Mucosa of stomach (tissue), 1 donor: ENCODE results near the gene RFFL.
"Not testable (repeated sequence)": the region's sequence is repeated elsewhere in the genome, so short reads cannot be mapped to it uniquely, and the experiment has no call there.

Experiments used
- H3K27me3 ChIP-seq: one replicate; pipeline ENCODE4 v1.7.0; 2013; ENCODE audit warnings: mild to moderate bottlenecking, low read length; ENCODE audit not compliant: control insufficient read depth, insufficient read depth
- H3K36me3 ChIP-seq: one replicate; pipeline ENCODE4 v1.7.0; 2013; ENCODE audit warnings: low read length; ENCODE audit not compliant: control insufficient read depth, insufficient read depth
- H3K4me1 ChIP-seq: one replicate; pipeline ENCODE4 v1.7.0; 2013; ENCODE audit warnings: mild to moderate bottlenecking, low read length; ENCODE audit not compliant: control insufficient read depth, insufficient read depth
- H3K4me3 ChIP-seq: one replicate; pipeline ENCODE4 v1.7.0; 2013; ENCODE audit warnings: low read length
- H3K9ac ChIP-seq: one replicate; pipeline ENCODE4 v1.7.0; 2013; ENCODE audit warnings: mild to moderate bottlenecking, low read length, moderate library complexity
- H3K9me3 ChIP-seq: one replicate; pipeline ENCODE4 v1.7.0; 2013; ENCODE audit warnings: mild to moderate bottlenecking, low read length, moderate library complexity; ENCODE audit not compliant: control insufficient read depth
- donor health status: Pancreatic carcinoma.

RFFL gene

DNA sequence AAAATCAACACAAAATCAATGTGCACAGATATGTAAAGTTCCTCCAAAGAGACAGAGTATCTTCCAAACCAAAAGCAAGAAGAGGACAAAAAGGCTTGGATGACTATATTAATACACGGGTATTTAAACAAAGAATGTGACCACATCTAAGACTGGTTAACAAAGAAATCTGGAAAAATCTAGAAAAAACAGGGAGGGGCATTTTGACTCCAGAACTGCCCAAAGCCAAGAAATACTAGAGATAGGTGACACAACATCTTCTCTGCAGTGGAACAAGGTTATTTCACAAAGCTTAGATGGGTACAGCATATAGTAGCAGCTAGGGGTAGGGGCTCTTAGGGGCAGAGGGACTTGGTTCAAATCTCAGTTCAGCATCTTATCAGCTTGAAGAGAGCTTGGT lies 10.3 kb downstream of the RFFL start:
- Histone ChIP-seq H3K4me1 (peaks cover 31% of the 10 kb centered on the region), H3K27me3 (no peaks in the 10 kb centered on the region), H3K36me3 (no peaks in the 10 kb centered on the region), H3K4me3 (no peak overlapping the region), H3K9ac (no peak overlapping the region), H3K9me3 (no peaks in the 10 kb centered on the region)

- Histone ChIP-seq H3K36me3 (no peaks in the 10 kb centered on the region), H3K4me3 (no peak overlapping the region), H3K27me3 (no peaks in the 10 kb centered on the region), H3K9me3 (no peaks in the 10 kb centered on the region), H3K9ac (no peak overlapping the region), H3K4me1 (peaks cover 31% of the 10 kb centered on the region)
These were observed 10.7 kb downstream of the RFFL start for GRCh38 chr17:35052780-35053179.

DNA sequence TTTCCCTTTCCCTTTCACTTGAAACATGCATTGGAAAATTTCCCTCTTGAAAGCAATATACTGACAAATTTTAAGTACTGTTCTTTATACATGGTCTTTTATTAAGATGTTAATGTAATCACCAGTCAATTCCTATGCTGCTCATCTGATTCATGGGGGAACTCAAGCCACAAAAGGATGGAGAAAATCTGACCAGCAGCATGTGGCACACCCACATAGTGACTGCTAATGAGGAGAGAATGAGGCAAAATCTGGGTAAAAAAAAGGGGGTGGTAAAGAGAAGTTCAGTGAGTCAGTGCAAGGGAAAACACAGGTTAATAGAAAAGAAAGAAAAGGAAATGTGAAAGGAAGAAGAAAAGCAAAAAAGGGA lies 11.3 kb downstream of the RFFL start:
- Histone ChIP-seq H3K4me3 (no peak overlapping the region), H3K4me1 (peaks cover 31% of the 10 kb centered on the region), H3K27me3 (no peaks in the 10 kb centered on the region), H3K36me3 (no peaks in the 10 kb centered on the region), H3K9ac (no peak overlapping the region), H3K9me3 (no peaks in the 10 kb centered on the region)

DNA sequence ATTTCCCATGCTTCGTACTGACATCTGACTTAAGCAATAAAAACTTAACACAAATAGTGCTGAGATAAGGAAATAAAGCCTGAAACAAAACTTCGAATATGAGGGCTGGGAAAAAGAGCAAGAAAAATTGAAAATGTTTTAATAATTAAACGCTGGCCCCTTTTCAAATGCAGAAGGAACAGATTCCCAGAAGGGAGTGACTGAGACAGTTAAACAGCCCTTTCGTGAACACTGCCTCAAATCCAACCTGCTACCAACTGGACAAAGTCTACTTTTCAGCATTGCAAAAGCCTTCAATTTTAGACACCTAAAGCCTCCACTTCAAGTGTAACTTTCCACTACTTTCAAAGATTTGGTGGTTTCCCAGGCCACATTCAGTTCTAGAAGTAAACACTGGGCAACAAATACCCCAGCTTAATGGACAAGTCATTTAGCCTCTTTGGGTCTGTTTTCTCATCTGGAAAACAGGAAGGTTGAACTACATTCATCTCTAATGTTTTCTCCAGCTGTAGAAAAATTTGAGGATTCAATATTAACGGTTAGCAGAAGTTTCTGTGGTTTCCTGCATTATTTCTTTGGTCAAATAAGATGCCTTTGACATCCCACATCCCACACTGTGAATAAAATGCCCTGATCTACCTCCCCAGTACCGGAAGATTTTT lies 11.8 kb downstream of the RFFL start:
- Histone ChIP-seq H3K4me3 (no peak overlapping the region), H3K9ac (no peak overlapping the region), H3K27me3 (no peaks in the 10 kb centered on the region), H3K4me1 (peaks cover 36% of the 10 kb centered on the region), H3K9me3 (no peaks in the 10 kb centered on the region), H3K36me3 (no peaks in the 10 kb centered on the region)

DNA sequence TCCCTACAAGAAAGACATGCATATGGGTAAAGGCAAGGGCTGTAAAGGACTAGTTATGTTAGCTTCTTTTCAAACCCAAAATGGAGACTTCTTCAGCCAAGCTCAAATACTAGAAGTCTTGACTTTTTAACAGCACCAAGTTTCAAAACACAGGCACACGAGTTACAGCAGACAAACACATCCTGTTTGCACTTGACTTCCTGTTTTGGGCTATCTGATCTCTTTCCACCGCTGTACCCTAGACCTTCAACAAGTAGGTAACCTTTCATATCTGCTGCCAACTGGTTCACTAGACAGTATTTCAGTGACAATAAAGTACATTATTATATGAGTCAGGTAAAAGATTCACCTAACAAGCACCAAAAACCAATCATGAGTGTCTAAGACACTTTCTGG lies 12.3 kb downstream of the RFFL start:
- no peak overlapping the region for H3K9ac ChIP-seq
- H3K27me3 ChIP-seq: no peaks in the 10 kb centered on the region
- H3K4me3 ChIP-seq: no peak overlapping the region
- no peaks in the 10 kb centered on the region for H3K9me3 ChIP-seq
- H3K36me3 ChIP-seq: no peaks in the 10 kb centered on the region
- peaks cover 40% of the 10 kb centered on the region for H3K4me1 ChIP-seq

- Histone ChIP-seq H3K4me1 (peaks cover 50% of the 10 kb centered on the region), H3K4me3 (no peak overlapping the region), H3K9ac (no peak overlapping the region)
These were observed 13.3 kb downstream of the RFFL start for GRCh38 chr17:35050170-35050569.

GRCh38 chr17:35048685-35049379 lies 14.7 kb downstream of the RFFL start:
- Histone ChIP-seq H3K36me3 (no peaks in the 10 kb centered on the region), H3K27me3 (no peaks in the 10 kb centered on the region), H3K9ac (no peak overlapping the region), H3K4me3 (no peak overlapping the region), H3K9me3 (no peaks in the 10 kb centered on the region), H3K4me1 (peaks cover 61% of the 10 kb centered on the region)

More at GRCh38 chr17:35050170-35050569, 13.3 kb downstream of the RFFL start:
- Histone ChIP-seq H3K27me3 (no peaks in the 10 kb centered on the region), H3K9me3 (no peaks in the 10 kb centered on the region), H3K36me3 (no peaks in the 10 kb centered on the region)

- H3K27me3 ChIP-seq: no peaks in the 10 kb centered on the region
These were observed 16.7 kb downstream of the RFFL start for GRCh38 chr17:35046740-35047283.

DNA sequence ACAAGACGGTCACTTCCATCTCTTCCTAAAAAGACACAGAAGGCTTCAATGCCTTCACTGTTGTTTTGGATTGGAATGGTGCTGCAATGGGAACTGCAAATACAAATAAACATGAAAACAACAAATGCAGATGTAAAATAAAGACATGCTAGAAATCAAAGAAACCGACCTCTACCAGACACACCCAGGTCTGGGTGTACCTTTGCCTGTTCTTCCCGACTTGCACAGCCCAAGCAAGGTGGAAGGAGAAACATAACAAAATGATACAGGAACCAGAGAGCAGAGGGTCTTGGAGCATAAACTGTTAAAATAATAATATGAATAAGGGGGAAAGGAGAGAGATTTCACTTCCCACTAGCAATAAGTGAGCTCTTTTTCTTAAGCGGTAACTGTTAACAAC lies 17.3 kb downstream of the RFFL start:
- Histone ChIP-seq H3K4me3 (no peak overlapping the region), H3K36me3 (no peaks in the 10 kb centered on the region), H3K9ac (peak overlapping the region; percentile 36), H3K4me1 (peaks cover 42% of the 10 kb centered on the region), H3K27me3 (no peaks in the 10 kb centered on the region), H3K9me3 (no peaks in the 10 kb centered on the region)

More at GRCh38 chr17:35046740-35047283, 16.7 kb downstream of the RFFL start:
- Histone ChIP-seq H3K9ac (peak overlapping the region; percentile 36), H3K4me3 (no peak overlapping the region), H3K9me3 (no peaks in the 10 kb centered on the region), H3K4me1 (peaks cover 48% of the 10 kb centered on the region), H3K36me3 (no peaks in the 10 kb centered on the region)

- Histone ChIP-seq H3K4me1 (peaks cover 38% of the 10 kb centered on the region), H3K9ac (peak overlapping the region; percentile 12)
- not testable (repeated sequence) for H3K4me3 ChIP-seq, H3K9me3 ChIP-seq, H3K27me3 ChIP-seq, H3K36me3 ChIP-seq
These were observed 18.0 kb downstream of the RFFL start for GRCh38 chr17:35045458-35045979.

DNA sequence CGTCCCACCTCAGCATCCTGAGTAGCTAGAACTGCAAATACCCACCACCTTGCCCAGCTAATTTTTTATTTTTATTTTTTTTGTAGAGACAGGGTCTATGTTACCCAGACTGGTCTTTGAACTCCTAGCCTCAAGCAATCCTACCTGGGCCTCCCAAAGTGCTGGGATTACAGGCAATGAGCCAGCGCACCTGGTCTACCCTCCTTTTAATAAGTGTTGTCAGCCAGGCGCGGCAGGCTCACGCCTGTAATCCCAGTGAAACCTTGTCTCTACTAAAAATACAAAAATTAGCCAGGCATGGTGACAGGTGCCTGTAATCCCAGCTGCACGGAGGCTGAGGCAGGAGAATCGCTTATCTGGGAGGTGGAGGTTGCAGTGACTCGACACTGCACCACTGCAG lies 19.3 kb downstream of the RFFL start:
- Histone ChIP-seq H3K9ac (no peak overlapping the region), H3K4me3 (no peak overlapping the region), H3K9me3 (no peaks in the 10 kb centered on the region), H3K4me1 (peaks cover 35% of the 10 kb centered on the region), H3K36me3 (no peaks in the 10 kb centered on the region), H3K27me3 (no peaks in the 10 kb centered on the region)

DNA sequence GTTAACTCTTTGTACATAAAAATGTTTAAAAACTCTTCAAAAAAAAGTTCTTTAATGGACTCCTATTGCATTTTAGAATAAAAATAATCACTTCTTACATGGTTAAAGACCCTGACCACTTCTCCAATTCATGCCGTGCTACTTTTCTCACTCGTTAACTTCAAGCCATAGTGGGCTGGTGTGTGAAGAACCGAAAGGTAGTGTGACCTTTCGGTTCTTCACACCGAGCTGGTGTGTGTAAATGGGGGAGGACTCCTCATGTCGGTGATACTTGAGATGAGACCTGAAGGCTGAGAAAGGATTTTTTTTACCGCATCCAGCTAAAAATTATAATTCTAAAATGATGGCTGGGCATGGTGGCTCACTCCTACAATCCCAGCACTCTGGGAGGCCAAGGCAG lies 22.1 kb downstream of the RFFL start:
- Histone ChIP-seq H3K36me3 (no peaks in the 10 kb centered on the region), H3K4me1 (peaks cover 23% of the 10 kb centered on the region), H3K9me3 (no peaks in the 10 kb centered on the region), H3K9ac (no peak overlapping the region), H3K4me3 (no peak overlapping the region), H3K27me3 (no peaks in the 10 kb centered on the region)
